Measurements from ENCODE around the gene RPL37.

DNA sequence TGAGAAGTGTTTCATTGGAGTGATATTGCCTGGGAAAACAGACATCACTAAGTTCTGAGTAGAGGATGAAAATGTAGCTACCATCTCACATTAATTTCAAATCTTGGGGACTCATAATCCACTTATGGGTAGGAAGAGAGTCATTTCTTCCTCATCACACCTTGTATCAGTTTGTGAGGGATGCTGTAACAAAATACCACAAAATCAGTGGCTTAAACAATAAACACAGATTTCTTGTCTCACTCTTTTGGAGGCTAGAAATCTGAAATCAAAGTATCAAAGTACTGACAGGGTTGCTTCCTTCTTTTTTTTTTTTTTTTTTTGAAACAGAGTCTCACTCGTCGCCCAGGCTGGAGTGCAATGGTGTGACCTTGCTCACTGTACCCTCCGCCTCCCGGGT lies 9.5 kb upstream of the RPL37 start:
- TF ChIP-seq, protein P1, sequence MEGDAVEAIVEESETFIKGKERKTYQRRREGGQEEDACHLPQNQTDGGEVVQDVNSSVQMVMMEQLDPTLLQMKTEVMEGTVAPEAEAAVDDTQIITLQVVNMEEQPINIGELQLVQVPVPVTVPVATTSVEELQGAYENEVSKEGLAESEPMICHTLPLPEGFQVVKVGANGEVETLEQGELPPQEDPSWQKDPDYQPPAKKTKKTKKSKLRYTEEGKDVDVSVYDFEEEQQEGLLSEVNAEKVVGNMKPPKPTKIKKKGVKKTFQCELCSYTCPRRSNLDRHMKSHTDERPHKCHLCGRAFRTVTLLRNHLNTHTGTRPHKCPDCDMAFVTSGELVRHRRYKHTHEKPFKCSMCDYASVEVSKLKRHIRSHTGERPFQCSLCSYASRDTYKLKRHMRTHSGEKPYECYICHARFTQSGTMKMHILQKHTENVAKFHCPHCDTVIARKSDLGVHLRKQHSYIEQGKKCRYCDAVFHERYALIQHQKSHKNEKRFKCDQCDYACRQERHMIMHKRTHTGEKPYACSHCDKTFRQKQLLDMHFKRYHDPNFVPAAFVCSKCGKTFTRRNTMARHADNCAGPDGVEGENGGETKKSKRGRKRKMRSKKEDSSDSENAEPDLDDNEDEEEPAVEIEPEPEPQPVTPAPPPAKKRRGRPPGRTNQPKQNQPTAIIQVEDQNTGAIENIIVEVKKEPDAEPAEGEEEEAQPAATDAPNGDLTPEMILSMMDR (IDR thresholded peaks at IDR 0.05; ENCODE audit: insufficient read depth, low read length, poor library complexity, severe bottlenecking): no peak
- TF ChIP-seq EZH2phosphoT487 (conservative IDR thresholded peaks at IDR 0.05; ENCODE audit: low read length): no peak

Data from SU-DHL-6 (cell line).